Glomerular visceral epithelial cell (primary cell): ENCODE results near the gene NCOA7.
"Not testable (repeated sequence)": the region's sequence is repeated elsewhere in the genome, so short reads cannot be mapped to it uniquely, and the experiment has no call there.

ENCODE experiments used
- DNase-seq: peaks from one replicate; pipeline ENCODE4 v3.0.0-alpha.2; 2016; ENCODE audit errors: extremely low spot score

Gene NCOA7

GRCh38 chr6:125922322-125922860 is 131.6 kb downstream of the NCOA7 start:
- no peak for DNase-seq

DNA sequence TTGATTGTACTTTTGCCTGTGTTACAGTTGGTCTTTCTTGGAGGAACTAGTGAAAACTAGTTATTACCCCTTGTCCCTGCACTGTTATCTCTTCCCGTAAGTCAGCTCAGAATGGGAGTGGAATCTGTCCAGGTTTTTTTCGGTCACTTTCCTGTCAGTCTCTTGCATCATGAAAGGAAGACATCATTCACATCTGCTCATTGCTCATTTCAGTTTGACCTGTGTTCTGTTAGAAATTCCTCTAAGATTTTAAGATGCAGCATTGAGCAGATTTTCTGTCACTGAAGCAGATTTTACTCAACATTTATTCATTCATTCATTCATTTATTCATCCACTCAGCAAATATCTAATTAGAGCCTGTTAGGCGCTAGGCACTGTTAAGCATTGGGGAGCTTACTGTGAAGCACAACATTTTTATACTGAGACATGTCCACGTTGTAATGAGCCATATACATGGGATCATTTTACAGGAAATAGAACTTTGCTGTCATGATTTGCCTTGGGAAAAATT is 132.7 kb downstream of the NCOA7 start:
- no peak for DNase-seq

- no peak for DNase-seq
Measured at GRCh38 chr6:125924169-125924568, 133.4 kb downstream of the NCOA7 start.

DNA sequence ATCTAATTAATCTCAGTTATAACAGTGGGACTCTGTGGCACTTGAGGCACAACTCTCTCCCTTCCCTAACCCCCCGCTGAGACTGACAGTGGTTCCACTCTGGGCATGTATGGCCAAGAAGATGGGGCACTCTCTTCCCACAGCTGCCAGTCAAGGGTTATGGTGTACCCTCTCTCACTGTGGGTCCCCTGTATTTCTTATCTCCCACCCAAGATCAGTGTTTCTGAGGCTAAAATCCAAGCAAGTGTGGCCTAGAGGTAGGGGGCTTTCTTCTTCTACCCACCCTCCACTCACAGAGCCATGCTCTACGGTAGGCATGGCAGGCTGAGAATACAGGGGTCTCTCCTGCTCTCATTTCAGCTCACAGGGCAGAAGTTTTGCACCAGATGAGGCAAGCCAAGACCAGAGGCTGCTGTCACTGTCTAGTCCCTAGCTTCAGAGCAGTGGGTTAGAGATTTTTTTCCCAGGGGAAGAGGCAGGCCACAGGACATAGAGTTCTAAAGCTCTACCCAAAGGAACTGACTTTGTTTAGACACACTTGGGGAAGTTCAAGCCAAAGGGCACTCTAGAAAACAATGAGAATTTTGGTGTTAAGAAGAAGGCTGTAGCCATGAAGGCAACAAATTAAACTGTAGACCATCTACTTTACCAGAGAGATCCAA is 134.1 kb downstream of the NCOA7 start:
- no peak for DNase-seq

- no peak for DNase-seq
Measured at GRCh38 chr6:125926711-125927110, 136.0 kb downstream of the NCOA7 start.

DNA sequence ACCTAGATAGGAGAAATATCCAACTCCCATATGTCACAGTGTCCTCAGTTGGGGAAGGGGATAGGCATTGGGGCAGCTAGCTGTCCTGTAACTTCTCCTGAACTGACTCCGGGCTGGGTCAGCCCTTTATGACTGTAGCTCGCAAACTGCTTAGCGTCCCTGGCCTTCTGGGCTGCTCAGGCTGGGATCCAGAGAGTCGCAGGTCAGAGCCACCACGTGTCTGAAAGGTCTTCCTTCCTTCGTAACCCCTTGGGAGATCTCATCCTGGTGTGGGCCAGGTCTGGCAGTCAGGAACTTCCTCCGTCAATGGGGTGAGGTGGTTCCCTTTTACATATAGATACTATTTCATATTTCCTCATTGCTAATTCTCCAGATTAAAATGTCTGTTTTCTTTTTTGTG is 137.0 kb downstream of the NCOA7 start:
- DNase-seq, result no peak

GRCh38 chr6:125930765-125931418 is 140.1 kb downstream of the NCOA7 start:
- no peak for DNase-seq

GRCh38 chr6:125931733-125932450 is 141.1 kb downstream of the NCOA7 start:
- no peak for DNase-seq

- no peak for DNase-seq
Measured at GRCh38 chr6:125932451-125932795, 141.7 kb downstream of the NCOA7 start.

GRCh38 chr6:125935520-125935919 is 144.8 kb downstream of the NCOA7 start:
- DNase-seq, result not testable (repeated sequence)

DNA sequence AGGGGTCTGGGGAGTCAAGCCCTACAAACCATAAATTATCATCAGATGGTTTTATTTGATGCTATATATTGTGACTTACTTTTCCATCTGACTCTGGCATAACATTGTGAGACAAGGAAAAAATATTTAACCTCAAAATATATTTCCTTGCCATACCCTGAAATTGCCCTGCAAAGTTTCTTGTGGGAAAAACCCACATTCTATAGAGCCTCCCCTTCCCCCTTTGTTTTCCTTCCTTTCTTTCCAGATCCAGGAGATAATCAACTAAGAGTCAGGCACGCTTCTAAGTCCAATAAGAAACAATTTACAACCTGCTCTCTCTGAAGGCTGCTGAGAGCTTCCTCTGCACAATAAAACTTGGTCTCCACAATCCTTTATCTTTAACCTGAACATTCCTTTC is 148.3 kb downstream of the NCOA7 start:
- no peak for DNase-seq

DNA sequence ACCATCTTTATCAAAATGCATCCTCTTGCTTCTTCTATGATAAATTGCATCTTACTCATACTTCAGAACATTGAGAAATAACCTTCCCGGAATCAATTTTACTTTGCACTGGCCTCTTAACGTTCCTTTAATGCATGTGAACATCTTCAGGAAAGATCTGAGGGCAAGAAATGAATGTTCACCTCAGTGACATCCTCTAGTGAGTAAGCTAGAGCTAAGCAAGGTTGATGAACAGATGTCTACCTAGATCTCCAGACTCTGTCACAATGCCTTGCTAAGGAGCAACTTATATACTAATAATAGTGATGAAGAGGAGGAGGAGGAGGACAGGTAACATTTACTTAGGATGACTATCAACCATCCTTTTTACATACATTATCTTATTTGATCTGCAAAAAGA is 149.0 kb downstream of the NCOA7 start:
- DNase-seq, result no peak

GRCh38 chr6:125940247-125941041 is 149.7 kb downstream of the NCOA7 start:
- no peak for DNase-seq

GRCh38 chr6:125942672-125943527 is 152.1 kb downstream of the NCOA7 start:
- DNase-seq, result no peak

DNA sequence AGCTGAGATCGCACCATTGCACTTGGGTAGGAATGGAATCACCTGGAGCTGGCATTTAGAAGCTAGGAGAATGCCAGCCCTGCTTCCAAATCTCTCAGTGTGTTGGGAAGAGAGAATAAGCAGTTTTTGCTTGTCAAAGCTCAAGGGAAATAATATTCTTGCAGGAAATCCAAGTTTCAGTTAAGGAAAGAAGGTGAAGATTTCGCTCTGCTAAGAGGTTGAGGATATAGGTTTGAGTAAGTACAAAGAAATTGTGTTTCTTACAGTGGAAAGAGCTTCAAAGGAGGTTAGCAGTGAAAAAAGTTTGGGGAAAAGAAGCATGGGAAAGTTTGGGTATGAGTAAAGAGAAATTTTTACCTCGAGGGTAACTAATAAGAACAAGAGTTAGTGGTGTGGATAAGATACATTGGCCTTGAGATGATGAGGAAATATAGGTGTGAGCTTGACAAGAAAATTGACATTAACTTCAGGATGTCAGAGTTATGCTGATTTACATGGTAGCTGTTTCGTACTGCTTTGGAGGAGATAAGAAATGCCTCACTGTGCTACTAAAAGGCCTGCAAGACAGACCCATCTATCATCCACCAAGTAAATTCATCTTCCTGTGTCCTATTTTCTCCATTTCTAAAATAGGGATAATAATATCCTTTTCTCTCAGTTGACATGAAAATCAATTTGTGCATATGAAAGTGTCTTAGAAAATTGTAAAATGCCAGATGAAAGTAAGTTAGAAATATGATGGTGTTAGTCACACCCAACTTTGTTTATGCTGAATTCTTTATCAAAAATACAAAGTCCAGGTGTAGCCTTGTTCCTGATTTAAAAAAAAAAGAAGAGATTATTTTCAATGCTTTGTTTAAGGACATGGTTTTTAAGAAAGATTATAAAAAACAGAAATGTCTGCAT is 153.0 kb downstream of the NCOA7 start:
- no peak for DNase-seq

DNA sequence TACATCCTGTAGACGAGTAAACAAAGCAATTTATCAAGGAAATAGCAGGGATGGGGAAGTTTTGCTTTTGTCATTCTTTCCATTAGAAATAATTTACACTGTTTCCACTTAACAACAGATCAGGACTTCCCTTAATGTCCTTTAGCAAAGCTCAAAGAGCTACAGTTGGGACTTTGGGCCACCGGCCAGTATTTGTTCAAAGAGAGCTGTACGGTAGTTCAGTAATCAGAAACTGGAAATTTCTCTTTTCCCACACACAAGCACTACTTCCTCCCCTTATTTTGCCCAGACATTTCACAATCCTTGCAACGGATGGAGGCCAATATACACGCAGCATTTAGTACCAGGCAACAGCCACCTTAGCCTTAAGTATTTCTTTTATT is 153.7 kb downstream of the NCOA7 start:
- no peak for DNase-seq

GRCh38 chr6:125944896-125945295 is 154.1 kb downstream of the NCOA7 start:
- no peak for DNase-seq

DNA sequence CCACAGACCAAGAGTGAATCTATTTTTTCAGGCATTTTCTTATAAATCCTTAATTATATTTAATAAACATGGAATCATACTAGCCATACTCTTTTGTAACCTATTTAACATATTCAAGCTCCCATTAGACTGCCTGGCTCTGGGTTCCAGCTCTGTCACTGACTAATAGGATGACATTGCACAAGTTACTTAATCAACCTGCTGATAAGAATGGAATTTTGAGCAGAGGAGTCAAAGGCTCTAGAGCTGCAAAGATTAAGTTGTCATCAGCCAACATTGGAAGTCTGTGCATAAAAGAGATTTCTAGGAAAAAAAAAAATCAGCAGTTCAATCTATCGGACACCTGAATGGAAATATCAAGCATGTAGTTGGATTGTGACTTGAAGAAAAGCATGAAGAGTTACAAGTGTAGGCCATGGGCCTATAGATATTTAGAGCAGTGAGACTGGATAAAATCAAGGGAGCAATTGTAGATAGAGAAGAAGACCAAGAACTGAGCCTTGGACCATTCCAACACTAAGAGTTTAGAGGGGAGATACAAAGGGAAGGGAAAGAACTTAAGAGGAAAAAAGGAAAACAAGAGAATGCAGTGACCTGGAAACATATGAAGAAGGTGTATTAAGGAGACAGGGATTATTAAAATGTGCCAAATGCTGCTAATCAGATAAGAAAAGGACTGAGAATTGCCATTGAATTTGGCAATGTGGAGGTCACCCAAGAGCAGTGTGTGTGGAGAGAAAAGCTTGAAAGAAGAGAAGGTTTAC is 154.8 kb downstream of the NCOA7 start:
- no peak for DNase-seq

GRCh38 chr6:125947615-125948014 is 156.9 kb downstream of the NCOA7 start:
- no peak for DNase-seq
